Mucosa of stomach (tissue), 1 donor: Measurements from ENCODE around the gene CMTM6.

Experiments used
- H3K27me3 ChIP-seq: one replicate; pipeline ENCODE4 v1.7.0; 2013; ENCODE audit warnings: mild to moderate bottlenecking, low read length; ENCODE audit not compliant: control insufficient read depth, insufficient read depth
- H3K36me3 ChIP-seq: one replicate; pipeline ENCODE4 v1.7.0; 2013; ENCODE audit warnings: low read length; ENCODE audit not compliant: control insufficient read depth, insufficient read depth
- H3K4me1 ChIP-seq: one replicate; pipeline ENCODE4 v1.7.0; 2013; ENCODE audit warnings: mild to moderate bottlenecking, low read length; ENCODE audit not compliant: control insufficient read depth, insufficient read depth
- H3K4me3 ChIP-seq: one replicate; pipeline ENCODE4 v1.7.0; 2013; ENCODE audit warnings: low read length
- H3K9ac ChIP-seq: one replicate; pipeline ENCODE4 v1.7.0; 2013; ENCODE audit warnings: mild to moderate bottlenecking, low read length, moderate library complexity
- H3K9me3 ChIP-seq: one replicate; pipeline ENCODE4 v1.7.0; 2013; ENCODE audit warnings: mild to moderate bottlenecking, low read length, moderate library complexity; ENCODE audit not compliant: control insufficient read depth
- donor health status: Pancreatic carcinoma.

The CMTM6 gene

GRCh38 chr3:32502118-32502945, at the start of gene CMTM6:
TSS of gene CMTM6 (minus strand) at chr3:32502852. CDS start at chr3:32502745, 107 bp downstream.
- H3K27me3 ChIP-seq, result no peaks in the 10 kb centered on the region
- no peaks in the 10 kb centered on the region for H3K36me3 ChIP-seq
- H3K9me3 ChIP-seq, result no peaks in the 10 kb centered on the region
- no peaks in the 10 kb centered on the region for H3K4me1 ChIP-seq
- H3K9ac ChIP-seq, result peak within 1 kb of the TSS; percentile 81
- peak within 1 kb of the TSS; percentile 51 for H3K4me3 ChIP-seq

GRCh38 chr3:32552013-32552412, 49.4 kb upstream of the CMTM6 start:
- H3K27me3 ChIP-seq, result no peaks in the 10 kb centered on the region
- H3K36me3 ChIP-seq, result no peaks in the 10 kb centered on the region
- H3K9me3 ChIP-seq, result no peaks in the 10 kb centered on the region
- H3K4me3 ChIP-seq, result no peak overlapping the region
- H3K4me1 ChIP-seq, result no peaks in the 10 kb centered on the region
- H3K9ac ChIP-seq, result no peak overlapping the region

GRCh38 chr3:32551496-32551895, 48.8 kb upstream of the CMTM6 start:
- no peak overlapping the region for H3K4me3 ChIP-seq
- no peaks in the 10 kb centered on the region for H3K9me3 ChIP-seq
- no peaks in the 10 kb centered on the region for H3K36me3 ChIP-seq
- no peaks in the 10 kb centered on the region for H3K27me3 ChIP-seq
- no peaks in the 10 kb centered on the region for H3K4me1 ChIP-seq
- no peak overlapping the region for H3K9ac ChIP-seq

DNA sequence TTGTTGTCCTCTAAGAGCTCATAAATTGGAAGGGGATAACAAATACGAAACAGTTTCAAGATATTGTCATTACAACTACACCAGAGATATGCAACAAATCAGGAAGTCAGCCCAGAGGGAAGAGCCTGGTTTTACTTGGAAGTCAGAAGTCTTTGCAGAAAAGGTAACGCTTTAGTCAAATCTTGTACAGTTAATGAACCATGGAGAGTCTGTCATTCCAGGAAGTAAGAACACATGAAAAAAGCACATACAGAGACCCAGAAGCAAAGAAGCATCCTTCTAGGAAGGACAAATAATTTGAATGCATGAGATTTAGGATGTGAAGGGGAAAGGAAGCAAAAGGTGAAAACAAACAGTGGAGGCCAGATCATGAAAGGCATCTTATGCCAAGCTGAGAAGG, 48.4 kb upstream of the CMTM6 start:
- H3K36me3 ChIP-seq, result no peaks in the 10 kb centered on the region

GRCh38 chr3:32545305-32545704, 42.7 kb upstream of the CMTM6 start:
- no peak overlapping the region for H3K9ac ChIP-seq
- H3K27me3 ChIP-seq, result no peaks in the 10 kb centered on the region
- H3K9me3 ChIP-seq, result no peaks in the 10 kb centered on the region
- no peaks in the 10 kb centered on the region for H3K4me1 ChIP-seq
- H3K4me3 ChIP-seq, result no peak overlapping the region
- no peaks in the 10 kb centered on the region for H3K36me3 ChIP-seq

More for the DNA sequence above, 48.4 kb upstream of the CMTM6 start:
- H3K27me3 ChIP-seq, result no peaks in the 10 kb centered on the region
- no peaks in the 10 kb centered on the region for H3K9me3 ChIP-seq
- H3K9ac ChIP-seq, result no peak overlapping the region
- H3K4me3 ChIP-seq, result no peak overlapping the region
- no peaks in the 10 kb centered on the region for H3K4me1 ChIP-seq

GRCh38 chr3:32544894-32545293, 42.2 kb upstream of the CMTM6 start:
- Histone ChIP-seq H3K4me3 (no peak overlapping the region), H3K9me3 (no peaks in the 10 kb centered on the region), H3K4me1 (no peaks in the 10 kb centered on the region), H3K27me3 (no peaks in the 10 kb centered on the region), H3K36me3 (no peaks in the 10 kb centered on the region), H3K9ac (no peak overlapping the region)

DNA sequence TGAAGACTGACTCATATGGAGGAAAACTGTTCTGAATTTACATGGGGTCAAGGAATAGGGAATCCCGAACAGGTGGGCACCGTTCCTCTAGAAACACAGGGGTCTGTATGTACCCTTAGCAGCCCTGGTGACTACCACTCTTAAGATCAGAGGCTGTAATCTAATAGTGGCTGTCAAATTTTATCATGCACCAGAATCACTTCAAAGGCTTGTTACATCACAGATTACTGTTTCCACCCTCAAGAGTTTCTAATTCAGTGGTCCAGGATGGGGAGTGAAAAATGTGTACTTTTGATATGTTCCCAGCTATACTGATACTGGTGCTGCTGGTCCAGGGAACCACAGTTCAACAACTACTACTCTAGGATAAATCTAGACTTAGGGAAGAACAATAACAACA, 40.2 kb upstream of the CMTM6 start:
- no peaks in the 10 kb centered on the region for H3K4me1 ChIP-seq
- no peaks in the 10 kb centered on the region for H3K9me3 ChIP-seq
- H3K27me3 ChIP-seq, result no peaks in the 10 kb centered on the region
- no peak overlapping the region for H3K4me3 ChIP-seq
- no peaks in the 10 kb centered on the region for H3K36me3 ChIP-seq
- H3K9ac ChIP-seq, result no peak overlapping the region

- no peaks in the 10 kb centered on the region for H3K4me1 ChIP-seq
- no peak overlapping the region for H3K9ac ChIP-seq
- H3K36me3 ChIP-seq, result no peaks in the 10 kb centered on the region
- H3K9me3 ChIP-seq, result no peaks in the 10 kb centered on the region
- no peak overlapping the region for H3K4me3 ChIP-seq
- no peaks in the 10 kb centered on the region for H3K27me3 ChIP-seq
Observed at GRCh38 chr3:32540899-32541298, 38.2 kb upstream of the CMTM6 start.

DNA sequence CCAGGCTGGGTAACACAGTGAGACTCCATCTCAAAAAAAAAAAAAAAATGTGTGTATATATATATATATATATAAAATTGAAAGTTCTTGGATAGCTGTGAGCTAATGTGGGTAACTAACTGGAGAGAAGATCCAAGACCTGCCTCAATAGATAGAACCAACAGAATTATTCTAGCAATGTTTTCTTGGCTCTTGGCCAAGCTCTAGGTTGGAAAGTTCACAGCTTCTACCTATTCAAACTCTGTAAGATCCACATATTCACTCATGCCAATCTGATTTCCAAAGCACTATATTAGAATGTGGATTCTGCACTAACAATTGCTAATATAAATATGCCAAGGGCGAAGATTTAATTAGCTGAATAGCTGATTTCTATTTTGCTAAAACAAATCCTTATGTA, 29.8 kb upstream of the CMTM6 start:
- H3K27me3 ChIP-seq, result no peaks in the 10 kb centered on the region
- H3K36me3 ChIP-seq, result no peaks in the 10 kb centered on the region
- H3K4me1 ChIP-seq, result no peaks in the 10 kb centered on the region
- no peak overlapping the region for H3K9ac ChIP-seq
- H3K9me3 ChIP-seq, result no peaks in the 10 kb centered on the region
- H3K4me3 ChIP-seq, result no peak overlapping the region

GRCh38 chr3:32531010-32531647, 28.5 kb upstream of the CMTM6 start:
- H3K36me3 ChIP-seq, result no peaks in the 10 kb centered on the region

DNA sequence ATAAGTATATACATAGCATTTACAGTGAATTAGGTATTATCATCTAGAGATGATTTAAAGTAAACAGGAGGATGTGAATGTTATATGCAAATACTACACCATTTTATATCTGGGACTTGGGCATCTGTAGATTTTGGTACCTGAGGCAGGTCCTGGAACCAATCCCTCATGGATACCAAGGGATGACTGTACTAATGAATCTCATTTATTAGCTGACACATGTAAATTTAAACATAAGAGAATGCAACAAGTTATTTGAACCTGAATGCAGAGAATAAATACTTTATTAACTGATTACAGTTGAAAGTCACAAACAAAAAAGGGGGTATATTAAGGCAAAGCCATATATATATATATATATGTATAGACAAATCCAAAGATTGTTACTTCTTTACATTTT, 23.1 kb upstream of the CMTM6 start:
- no peaks in the 10 kb centered on the region for H3K36me3 ChIP-seq
- H3K4me1 ChIP-seq, result no peaks in the 10 kb centered on the region

More at GRCh38 chr3:32531010-32531647, 28.5 kb upstream of the CMTM6 start:
- no peaks in the 10 kb centered on the region for H3K27me3 ChIP-seq
- no peaks in the 10 kb centered on the region for H3K9me3 ChIP-seq
- no peak overlapping the region for H3K4me3 ChIP-seq
- no peak overlapping the region for H3K9ac ChIP-seq
- H3K4me1 ChIP-seq, result no peaks in the 10 kb centered on the region

GRCh38 chr3:32522682-32523081, 20.0 kb upstream of the CMTM6 start:
- Histone ChIP-seq H3K27me3 (no peaks in the 10 kb centered on the region), H3K9ac (no peak overlapping the region), H3K9me3 (no peaks in the 10 kb centered on the region), H3K4me1 (no peaks in the 10 kb centered on the region), H3K4me3 (no peak overlapping the region), H3K36me3 (no peaks in the 10 kb centered on the region)

More for the DNA sequence above, 23.1 kb upstream of the CMTM6 start:
- H3K27me3 ChIP-seq, result no peaks in the 10 kb centered on the region
- H3K9ac ChIP-seq, result no peak overlapping the region
- no peak overlapping the region for H3K4me3 ChIP-seq
- no peaks in the 10 kb centered on the region for H3K9me3 ChIP-seq
